Measurements from ENCODE around the gene VIL1.

VIL1 gene

GRCh38 chr2:218458598-218458997 is 39.7 kb downstream of the VIL1 start:
- Histone ChIP-seq H3K36me3 (ENCODE audit: control insufficient read depth in 2 of 2, insufficient read depth in 1 of 2, low read length in 2 of 2) (peaks cover 61 to 67% of the 10 kb centered on the region in 2 experiments), H3K4me1 (ENCODE audit: control insufficient read depth, insufficient read depth, low read length) (no peaks in the 10 kb centered on the region), H3K27ac (ENCODE audit: extremely low read depth, low read depth, low read length) (no peak overlapping the region), H3K4me3 (ENCODE audit: low read depth, low read length) (no peak overlapping the region), H3K9me3 (ENCODE audit: control insufficient read depth, insufficient read depth, low read depth, low read length) (no peaks in the 10 kb centered on the region)
- ChIA-PET POLR2A (no interaction called here), CTCF (interaction anchor here (0.6 kb wide), 1 partner anchor 9 kb away, joined by 4 read pairs; no protein-coding TSS in a partner anchor)
- TF ChIP-seq GLIS1 (tag by site-specific recombination; IDR thresholded peaks at IDR 0.05) (no peak), ZSCAN18 (tag by site-specific recombination; IDR thresholded peaks at IDR 0.05) (no peak), TSHZ1 (tag by site-specific recombination; IDR thresholded peaks at IDR 0.05; ENCODE audit: borderline replicate concordance) (no peak), HOXA7 (CRISPR knock-in tag; IDR thresholded peaks at IDR 0.05; ENCODE audit: borderline replicate concordance) (no peak), ELK4 (IDR thresholded peaks at IDR 0.05; ENCODE audit: borderline replicate concordance, low read depth, low read length) (no peak), ZNF654 (tag by site-specific recombination; IDR thresholded peaks at IDR 0.05; ENCODE audit: low read depth) (no peak), ZNF157 (tag by site-specific recombination; IDR thresholded peaks at IDR 0.05) (no peak), ZNF639 (tag by site-specific recombination; IDR thresholded peaks at IDR 0.05) (no peak), GLI4 (tag by site-specific recombination; IDR thresholded peaks at IDR 0.05) (no peak), ZNF776 (tag by site-specific recombination; IDR thresholded peaks at IDR 0.05; ENCODE audit: borderline replicate concordance) (no peak), TCF7L2 (IDR thresholded peaks at IDR 0.05; ENCODE audit: borderline replicate concordance, low read depth, low read length) (no peak), ZNF302 (tag by site-specific recombination; IDR thresholded peaks at IDR 0.05; ENCODE audit: low read depth) (no peak), ZNF24 (tag by site-specific recombination; IDR thresholded peaks at IDR 0.05) (no peak), REST (tag by site-specific recombination; IDR thresholded peaks at IDR 0.05) (no peak), ZNF37A (tag by site-specific recombination; IDR thresholded peaks at IDR 0.05) (no peak), ZNF404 (tag by site-specific recombination; IDR thresholded peaks at IDR 0.05) (no peak), ZBTB6 (tag by site-specific recombination; IDR thresholded peaks at IDR 0.05) (no peak), ZNF10 (tag by site-specific recombination; IDR thresholded peaks at IDR 0.05) (no peak)
